Endodermal cell (in vitro differentiated cells): ENCODE results near the gene CEP135. TPM values are rescaled to one million over a fixed set of nuclear protein-coding genes. Genes with fewer than 3 reads are reported as not detected.

ENCODE experiments used
- DNase-seq: peaks from one replicate; pipeline ENCODE4 v3.0.0-alpha.2; 2017
- H3K27ac ChIP-seq: 2 replicates; pipeline ENCODE4 v1.5.1; 2013; ENCODE audit warnings: mild to moderate bottlenecking, low read depth, low read length, moderate library complexity
- H3K27me3 ChIP-seq: 2 replicates; pipeline ENCODE4 v1.6.1; 2013; ENCODE audit warnings: mild to moderate bottlenecking, low read length, moderate library complexity; ENCODE audit not compliant: insufficient read depth, control insufficient read depth, poor library complexity, severe bottlenecking
- H3K36me3 ChIP-seq: 2 replicates; pipeline ENCODE4 v1.7.0; 2013; ENCODE audit warnings: mild to moderate bottlenecking, low read length, moderate library complexity; ENCODE audit not compliant: control insufficient read depth, insufficient read depth
- H3K4me1 ChIP-seq: one replicate; pipeline ENCODE4 v1.7.0; 2013; ENCODE audit warnings: low read length; ENCODE audit not compliant: control insufficient read depth, insufficient read depth
- H3K4me3 ChIP-seq: 2 replicates; pipeline ENCODE4 v1.5.1; 2013; ENCODE audit warnings: mild to moderate bottlenecking, low read length, moderate library complexity
- H3K9ac ChIP-seq: 2 replicates; pipeline ENCODE4 v1.6.1; 2013; ENCODE audit warnings: mild to moderate bottlenecking, low read length, moderate library complexity; ENCODE audit not compliant: poor library complexity, severe bottlenecking; ENCODE audit errors: extremely low read depth
- H3K9me3 ChIP-seq: 2 replicates; pipeline ENCODE4 v1.6.1; 2013; ENCODE audit warnings: mild to moderate bottlenecking, low read length, moderate library complexity; ENCODE audit not compliant: control insufficient read depth
- H3K27ac Mint-ChIP-seq: 2 replicates; pipeline ENCODE4 v1.8.0; 2020; ENCODE audit warnings: mixed read lengths
- H3K27me3 Mint-ChIP-seq: 2 replicates; pipeline ENCODE4 v1.8.0; 2021; ENCODE audit warnings: mild to moderate bottlenecking, mixed read lengths; ENCODE audit not compliant: insufficient read depth
- H3K36me3 Mint-ChIP-seq: 2 replicates; pipeline ENCODE4 v1.8.0; 2020; ENCODE audit warnings: low read depth, mixed read lengths
- H3K4me1 Mint-ChIP-seq: 2 replicates; pipeline ENCODE4 v1.8.0; 2020; ENCODE audit warnings: mixed read lengths
- H3K4me3 Mint-ChIP-seq: 2 replicates; pipeline ENCODE4 v1.8.0; 2020; ENCODE audit warnings: mild to moderate bottlenecking, moderate library complexity, mixed read lengths
- H3K9me3 Mint-ChIP-seq: 2 replicates; pipeline ENCODE4 v1.8.0; 2020; ENCODE audit warnings: mild to moderate bottlenecking, mixed read lengths
- WGBS, 2 experiments: methylation state at CpG; one replicate each; pipeline versions ENCODE4 v1.1.5 to v1.1.7; 2013; ENCODE audit warnings: missing lambda C conversion rate in 2 of 2, mixed read lengths in 1 of 2; ENCODE audit not compliant: insufficient coverage in 1 of 2, insufficient read length in 1 of 2; 5-methylcytosine and 5-hydroxymethylcytosine counted together
- total RNA-seq, 2 donors: library from RNA; stranded (reverse); fragmentation: NEBNext Ultra II Directional in 1 of 2; extraction: Animal tissue kit (Norgen Biotek cat#: 25700) in 1 of 2; gene quantifications; 2 replicates in 1 of 2; 3 replicates in 1 of 2; pipeline ENCODE4 v1.2.1, GENCODE V29; 2021
- TF ChIP-seq, protein P1 (sequence below): fragments of 200-600 bp; sonication (generic); conservative IDR thresholded peaks from 2 replicates; pipeline ENCODE4 v1.5.0; 2021; ENCODE audit warnings: antibody characterized with exemption, mild to moderate bottlenecking

CEP135 gene
- total RNA-seq, 2 donors from 2014 or later, result 28.0 to 37.4 TPM

DNA sequence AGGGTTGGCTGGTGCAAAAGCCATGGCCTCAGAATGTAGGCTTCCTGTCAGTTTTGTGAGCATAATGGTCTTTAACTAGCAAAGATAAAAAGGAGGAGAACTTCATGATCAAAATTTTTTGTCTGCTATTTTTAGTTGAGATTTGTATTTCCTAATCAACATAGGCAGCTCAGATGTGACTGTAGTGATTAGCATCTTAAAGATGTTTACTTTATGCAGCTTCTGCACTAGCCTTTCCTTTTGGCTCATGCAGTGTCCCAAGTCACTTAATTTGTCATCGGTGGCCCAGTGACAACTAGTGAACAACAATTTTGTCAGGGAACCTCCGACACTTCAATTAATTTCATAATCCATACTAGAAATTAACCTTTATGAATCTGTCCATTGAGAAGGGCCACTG is 109.8 kb downstream of the CEP135 start:
- Mint-ChIP-seq H3K27me3 (no peaks in the 10 kb centered on the region), H3K4me1 (peaks cover 48% of the 10 kb centered on the region), H3K4me3 (no peak overlapping the region), H3K27ac (no peak overlapping the region), H3K36me3 (peaks cover 35% of the 10 kb centered on the region), H3K9me3 (peaks cover 4% of the 10 kb centered on the region)
- TF ChIP-seq, protein P1, sequence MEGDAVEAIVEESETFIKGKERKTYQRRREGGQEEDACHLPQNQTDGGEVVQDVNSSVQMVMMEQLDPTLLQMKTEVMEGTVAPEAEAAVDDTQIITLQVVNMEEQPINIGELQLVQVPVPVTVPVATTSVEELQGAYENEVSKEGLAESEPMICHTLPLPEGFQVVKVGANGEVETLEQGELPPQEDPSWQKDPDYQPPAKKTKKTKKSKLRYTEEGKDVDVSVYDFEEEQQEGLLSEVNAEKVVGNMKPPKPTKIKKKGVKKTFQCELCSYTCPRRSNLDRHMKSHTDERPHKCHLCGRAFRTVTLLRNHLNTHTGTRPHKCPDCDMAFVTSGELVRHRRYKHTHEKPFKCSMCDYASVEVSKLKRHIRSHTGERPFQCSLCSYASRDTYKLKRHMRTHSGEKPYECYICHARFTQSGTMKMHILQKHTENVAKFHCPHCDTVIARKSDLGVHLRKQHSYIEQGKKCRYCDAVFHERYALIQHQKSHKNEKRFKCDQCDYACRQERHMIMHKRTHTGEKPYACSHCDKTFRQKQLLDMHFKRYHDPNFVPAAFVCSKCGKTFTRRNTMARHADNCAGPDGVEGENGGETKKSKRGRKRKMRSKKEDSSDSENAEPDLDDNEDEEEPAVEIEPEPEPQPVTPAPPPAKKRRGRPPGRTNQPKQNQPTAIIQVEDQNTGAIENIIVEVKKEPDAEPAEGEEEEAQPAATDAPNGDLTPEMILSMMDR, result no peak
- Histone ChIP-seq H3K27me3 (no peaks in the 10 kb centered on the region), H3K9ac (no peak overlapping the region), H3K4me1 (peaks cover 8% of the 10 kb centered on the region), H3K27ac (no peak overlapping the region), H3K4me3 (no peak overlapping the region), H3K9me3 (peaks cover 3% of the 10 kb centered on the region), H3K36me3 (peaks cover 15% of the 10 kb centered on the region)
- 89 to 93% methylated on average over 1 to 2 of the region's 2 CpGs for WGBS, 2 experiments
- DNase-seq, result no peak

DNA sequence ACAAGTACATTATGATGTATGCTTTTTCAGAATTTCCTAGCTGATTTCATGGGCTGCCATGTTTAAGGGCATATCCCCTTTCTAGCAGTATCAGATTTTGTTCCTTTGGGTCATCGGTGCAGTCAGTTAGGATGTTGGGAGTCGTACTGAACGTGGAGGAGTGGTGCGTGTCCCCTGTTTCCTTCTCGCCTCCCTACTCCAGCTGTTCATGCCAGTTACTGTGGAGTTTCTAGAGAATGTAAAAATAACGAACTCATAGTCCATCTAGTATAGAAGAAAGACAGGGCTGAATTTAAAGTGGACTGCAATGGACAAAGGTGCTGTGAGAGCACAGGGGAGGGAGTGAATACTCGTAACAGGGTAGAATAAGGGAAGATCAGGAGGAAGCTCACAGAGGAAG is 111.3 kb downstream of the CEP135 start:
- H3K36me3 Mint-ChIP-seq, result peaks cover 35% of the 10 kb centered on the region
- H3K27me3 ChIP-seq, result no peaks in the 10 kb centered on the region
- H3K4me1 Mint-ChIP-seq, result peaks cover 44% of the 10 kb centered on the region
- no peak for DNase-seq
- peaks cover 8% of the 10 kb centered on the region for H3K4me1 ChIP-seq
- peaks cover 15% of the 10 kb centered on the region for H3K36me3 ChIP-seq
- WGBS, 2 experiments, result 94 to 100% methylated on average over 3 to 7 of the region's 7 CpGs
- H3K27me3 Mint-ChIP-seq, result no peaks in the 10 kb centered on the region
- no peak overlapping the region for H3K4me3 Mint-ChIP-seq
- H3K9ac ChIP-seq, result no peak overlapping the region
- peaks cover 3% of the 10 kb centered on the region for H3K9me3 ChIP-seq
- no peak overlapping the region for H3K27ac Mint-ChIP-seq
- TF ChIP-seq, protein P1, result no peak
- H3K9me3 Mint-ChIP-seq, result peaks cover 4% of the 10 kb centered on the region
- H3K4me3 ChIP-seq, result no peak overlapping the region
- no peak overlapping the region for H3K27ac ChIP-seq

DNA sequence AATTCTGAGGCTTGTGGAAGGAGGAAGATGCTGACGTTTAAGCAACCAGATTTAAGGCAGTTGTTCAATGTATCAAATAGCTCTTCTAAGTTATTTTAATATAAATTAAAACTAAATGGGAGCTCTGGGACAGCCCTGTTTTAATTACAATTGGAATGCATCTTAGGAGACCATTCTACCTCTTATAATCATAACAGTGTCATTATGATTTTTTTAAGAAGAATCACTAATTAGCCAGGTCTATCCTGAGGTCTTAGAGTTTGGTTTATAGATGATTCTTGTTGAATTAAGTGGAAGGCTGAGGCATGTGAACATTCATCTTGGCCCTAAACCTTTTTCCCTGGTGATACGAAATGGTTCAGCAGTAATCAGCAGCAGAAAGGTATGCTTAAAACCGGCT is 113.4 kb downstream of the CEP135 start:
- H3K4me3 Mint-ChIP-seq, result no peak overlapping the region

More for the DNA sequence above, 113.4 kb downstream of the CEP135 start:
- H3K27ac Mint-ChIP-seq, result no peak overlapping the region
- no peaks in the 10 kb centered on the region for H3K27me3 Mint-ChIP-seq
- peaks cover 4% of the 10 kb centered on the region for H3K9me3 Mint-ChIP-seq
- Histone ChIP-seq H3K9ac (no peak overlapping the region), H3K9me3 (peaks cover 3% of the 10 kb centered on the region), H3K27ac (no peak overlapping the region), H3K4me1 (no peaks in the 10 kb centered on the region), H3K4me3 (no peak overlapping the region), H3K27me3 (no peaks in the 10 kb centered on the region), H3K36me3 (peaks cover 14% of the 10 kb centered on the region)
- 95 to 100% methylated on average over 2 of the region's 3 CpGs for WGBS, 2 experiments
- peaks cover 33% of the 10 kb centered on the region for H3K36me3 Mint-ChIP-seq
- no peak for DNase-seq
- TF ChIP-seq, protein P1, result no peak
- H3K4me1 Mint-ChIP-seq, result peaks cover 31% of the 10 kb centered on the region
